OCI-LY1 (cell line): Measurements from ENCODE around the gene KCNH1.

Experiments
- H2AFZ ChIP-seq: fragments of 200-600 bp; sonication (generic), shearing (Covaris generic); 2 replicates; pipeline ENCODE4 v1.6.0; 2014; ENCODE audit warnings: antibody characterized with exemption, mild to moderate bottlenecking, low read length
- H3F3A ChIP-seq: fragments of 200-600 bp; sonication (generic), shearing (Covaris generic); 2 replicates; pipeline ENCODE4 v1.6.0; 2014; ENCODE audit warnings: mild to moderate bottlenecking, antibody characterized with exemption, low read length, moderate library complexity; ENCODE audit not compliant: insufficient read depth
- H3K27ac ChIP-seq: fragments of 200-600 bp; sonication (generic); 2 replicates; pipeline ENCODE4 v1.5.1; 2014; ENCODE audit warnings: low read length, mixed run types, mild to moderate bottlenecking, low read depth; ENCODE audit not compliant: poor library complexity, severe bottlenecking
- H3K27me3 ChIP-seq: fragments of 200-600 bp; sonication (generic); 2 replicates; pipeline ENCODE4 v1.6.0; 2014; ENCODE audit warnings: antibody characterized with exemption, mild to moderate bottlenecking, low read length, moderate library complexity; ENCODE audit not compliant: insufficient read depth
- H3K36me3 ChIP-seq: fragments of 200-600 bp; sonication (generic); 2 replicates; pipeline ENCODE4 v1.6.1; 2014; ENCODE audit warnings: mild to moderate bottlenecking, antibody characterized with exemption, low read length, moderate library complexity, mixed read lengths; ENCODE audit not compliant: insufficient read depth
- H3K4me1 ChIP-seq: fragments of 200-600 bp; sonication (generic); 2 replicates; pipeline ENCODE4 v1.5.1; 2014; ENCODE audit warnings: mild to moderate bottlenecking, low read length, moderate library complexity; ENCODE audit not compliant: insufficient read depth, severe bottlenecking
- H3K4me2 ChIP-seq: fragments of 200-600 bp; sonication (generic), shearing (Covaris generic); 2 replicates; pipeline ENCODE4 v1.6.1; 2014; ENCODE audit warnings: low read length
- H3K4me3 ChIP-seq: fragments of 200-600 bp; sonication (generic); 2 replicates; pipeline ENCODE4 v1.5.1; 2014; ENCODE audit warnings: low read length, low read depth, mild to moderate bottlenecking, mixed read lengths; ENCODE audit not compliant: poor library complexity, severe bottlenecking
- H3K79me2 ChIP-seq: fragments of 200-600 bp; shearing (Covaris generic); 2 replicates; pipeline ENCODE4 v1.6.1; 2016; ENCODE audit warnings: mixed run types, low read length, mixed read lengths; ENCODE audit not compliant: insufficient read depth
- H3K9ac ChIP-seq: fragments of 200-600 bp; sonication (generic), shearing (Covaris generic); 2 replicates; pipeline ENCODE4 v1.6.1; 2014; ENCODE audit warnings: mild to moderate bottlenecking, low read length, mixed read lengths
- H3K9me2 ChIP-seq: fragments of 200-600 bp; sonication (generic), shearing (Covaris generic); 2 replicates; pipeline ENCODE4 v1.6.1; 2014; ENCODE audit warnings: low read depth, mild to moderate bottlenecking, low read length, mixed read lengths
- H3K9me3 ChIP-seq: fragments of 200-600 bp; shearing (Covaris generic); 2 replicates; pipeline ENCODE4 v1.6.1; 2014; ENCODE audit warnings: low read length, mixed read lengths
- H4K20me1 ChIP-seq: fragments of 200-600 bp; sonication (generic), shearing (Covaris generic); 2 replicates; pipeline ENCODE4 v1.6.0; 2016; ENCODE audit warnings: mild to moderate bottlenecking, low read length; ENCODE audit not compliant: insufficient read depth
- EZH2 ChIP-seq: fragments of 200-600 bp; sonication (generic), shearing (Covaris generic); IDR thresholded peaks from 2 replicates; pipeline ENCODE4 v1.8.0; 2017; ENCODE audit warnings: borderline replicate concordance, mixed run types, mild to moderate bottlenecking, antibody characterized with exemption, low read length, moderate library complexity, mixed read lengths
- TF ChIP-seq, protein P1 (sequence below): fragments of 200-600 bp; sonication (generic), shearing (Covaris generic); IDR thresholded peaks from 2 replicates; pipeline ENCODE4 v1.5.1; 2017; ENCODE audit warnings: mild to moderate bottlenecking, antibody characterized with exemption, low read length, moderate library complexity, mixed read lengths

KCNH1 gene

DNA sequence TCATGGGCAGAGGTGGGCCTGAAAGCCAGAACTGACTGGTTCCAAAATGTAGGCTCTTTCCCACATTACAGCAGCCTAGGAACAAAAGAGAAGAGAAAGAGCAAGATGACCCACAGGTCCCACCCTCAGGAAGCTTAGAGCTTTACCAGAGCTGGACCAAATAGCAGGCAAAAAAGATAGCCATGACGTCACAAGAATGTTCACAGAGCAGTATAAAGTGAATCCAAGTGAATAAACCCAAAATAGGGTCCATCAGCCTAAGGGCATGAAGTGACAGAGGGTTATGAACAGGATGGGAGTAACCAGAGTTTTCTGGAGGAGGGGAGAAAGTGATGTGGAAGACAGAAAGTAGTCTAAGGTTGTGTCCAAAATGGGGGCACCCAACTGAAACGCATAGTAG lies 221.2 kb downstream of the KCNH1 start:
- no peaks in the 10 kb centered on the region for H3F3A ChIP-seq
- no peaks in the 10 kb centered on the region for H3K36me3 ChIP-seq
- no peaks in the 10 kb centered on the region for H3K9me3 ChIP-seq
- no peak overlapping the region for H3K4me3 ChIP-seq
- no peak overlapping the region for H3K9ac ChIP-seq
- no peak overlapping the region for H3K4me2 ChIP-seq
- no peaks in the 10 kb centered on the region for H3K79me2 ChIP-seq
- no peaks in the 10 kb centered on the region for H4K20me1 ChIP-seq
- H2AFZ ChIP-seq = no peak overlapping the region
- no peak overlapping the region for H3K27ac ChIP-seq
- no peaks in the 10 kb centered on the region for H3K4me1 ChIP-seq
- no peaks in the 10 kb centered on the region for H3K27me3 ChIP-seq
- no peaks in the 10 kb centered on the region for H3K9me2 ChIP-seq
- no peak for TF ChIP-seq EZH2
- TF ChIP-seq, protein P1, sequence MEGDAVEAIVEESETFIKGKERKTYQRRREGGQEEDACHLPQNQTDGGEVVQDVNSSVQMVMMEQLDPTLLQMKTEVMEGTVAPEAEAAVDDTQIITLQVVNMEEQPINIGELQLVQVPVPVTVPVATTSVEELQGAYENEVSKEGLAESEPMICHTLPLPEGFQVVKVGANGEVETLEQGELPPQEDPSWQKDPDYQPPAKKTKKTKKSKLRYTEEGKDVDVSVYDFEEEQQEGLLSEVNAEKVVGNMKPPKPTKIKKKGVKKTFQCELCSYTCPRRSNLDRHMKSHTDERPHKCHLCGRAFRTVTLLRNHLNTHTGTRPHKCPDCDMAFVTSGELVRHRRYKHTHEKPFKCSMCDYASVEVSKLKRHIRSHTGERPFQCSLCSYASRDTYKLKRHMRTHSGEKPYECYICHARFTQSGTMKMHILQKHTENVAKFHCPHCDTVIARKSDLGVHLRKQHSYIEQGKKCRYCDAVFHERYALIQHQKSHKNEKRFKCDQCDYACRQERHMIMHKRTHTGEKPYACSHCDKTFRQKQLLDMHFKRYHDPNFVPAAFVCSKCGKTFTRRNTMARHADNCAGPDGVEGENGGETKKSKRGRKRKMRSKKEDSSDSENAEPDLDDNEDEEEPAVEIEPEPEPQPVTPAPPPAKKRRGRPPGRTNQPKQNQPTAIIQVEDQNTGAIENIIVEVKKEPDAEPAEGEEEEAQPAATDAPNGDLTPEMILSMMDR = no peak

DNA sequence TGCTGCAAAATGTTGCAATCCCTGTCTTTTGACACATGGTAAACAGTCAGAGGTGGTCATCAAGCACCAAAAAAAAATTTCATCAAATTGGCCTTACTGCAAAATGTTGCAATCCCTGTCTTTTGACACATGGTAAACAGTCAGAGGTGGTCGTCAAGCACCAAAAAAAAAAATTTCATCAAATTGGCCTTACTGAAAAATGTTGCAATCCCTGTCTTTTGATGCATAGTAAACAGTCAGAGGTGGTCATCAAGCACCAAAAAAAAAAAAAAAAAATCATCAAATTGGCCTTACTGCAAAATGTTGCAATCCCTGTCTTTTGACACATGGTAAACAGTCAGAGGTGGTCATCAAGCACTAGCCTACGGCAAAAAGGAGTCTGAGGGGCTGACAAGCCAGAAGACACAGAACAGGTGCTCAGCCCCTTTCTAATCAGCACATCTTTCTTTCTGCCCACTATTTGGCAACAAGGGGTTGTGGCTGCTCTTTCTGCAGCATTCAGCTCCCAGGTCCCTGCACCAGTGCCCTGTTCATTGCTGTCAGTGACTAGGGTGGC lies 223.8 kb downstream of the KCNH1 start:
- H3K27me3 ChIP-seq = no peaks in the 10 kb centered on the region

DNA sequence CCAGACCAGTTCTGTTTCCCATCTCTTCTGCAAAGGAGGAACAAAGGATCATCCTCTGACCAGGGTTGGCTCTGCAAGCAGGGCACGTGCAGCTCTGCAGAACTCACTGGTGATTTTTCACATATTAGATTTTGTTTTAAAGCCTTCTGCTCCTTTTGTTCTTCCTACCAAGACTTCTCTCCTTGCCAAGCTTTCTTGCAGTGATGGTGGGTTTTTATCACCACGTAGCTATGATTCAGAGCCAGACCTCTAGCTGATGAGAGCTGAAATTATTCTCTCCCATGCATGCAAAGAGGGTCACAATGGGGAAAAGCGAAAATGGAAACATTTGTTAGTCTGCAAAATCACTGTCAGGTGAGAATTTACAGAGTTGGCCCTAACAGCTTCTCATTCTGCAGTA lies 225.2 kb downstream of the KCNH1 start:
- no peak overlapping the region for H2AFZ ChIP-seq
- H3K9me2 ChIP-seq = no peaks in the 10 kb centered on the region
- H3F3A ChIP-seq = no peaks in the 10 kb centered on the region
- no peak overlapping the region for H3K4me3 ChIP-seq
- TF ChIP-seq EZH2 = no peak
- TF ChIP-seq, protein P1 = no peak
- H4K20me1 ChIP-seq = no peaks in the 10 kb centered on the region
- H3K27me3 ChIP-seq = no peaks in the 10 kb centered on the region
- no peaks in the 10 kb centered on the region for H3K79me2 ChIP-seq
- no peaks in the 10 kb centered on the region for H3K9me3 ChIP-seq
- H3K36me3 ChIP-seq = no peaks in the 10 kb centered on the region
- no peak overlapping the region for H3K27ac ChIP-seq
- H3K9ac ChIP-seq = no peak overlapping the region
- H3K4me2 ChIP-seq = no peak overlapping the region
- H3K4me1 ChIP-seq = no peaks in the 10 kb centered on the region

More for the DNA sequence above, 223.8 kb downstream of the KCNH1 start:
- H3K9me3 ChIP-seq = no peaks in the 10 kb centered on the region
- H3K9ac ChIP-seq = no peak overlapping the region
- H3K4me3 ChIP-seq = no peak overlapping the region
- H3K79me2 ChIP-seq = no peaks in the 10 kb centered on the region
- TF ChIP-seq, protein P1 = no peak
- TF ChIP-seq EZH2 = no peak
- no peak overlapping the region for H2AFZ ChIP-seq
- no peaks in the 10 kb centered on the region for H3F3A ChIP-seq
- no peak overlapping the region for H3K27ac ChIP-seq
- no peaks in the 10 kb centered on the region for H4K20me1 ChIP-seq
- H3K9me2 ChIP-seq = no peaks in the 10 kb centered on the region
- no peaks in the 10 kb centered on the region for H3K4me1 ChIP-seq
- H3K4me2 ChIP-seq = no peak overlapping the region
- H3K36me3 ChIP-seq = no peaks in the 10 kb centered on the region
